ENCODE results near the gene COX4I1. TPM values are rescaled to one million over a fixed set of nuclear protein-coding genes. Genes with fewer than 3 reads are reported as not detected.

COX4I1 gene
- total RNA-seq, 2 donors from 2014 or later, result 345 to 562 TPM

GRCh38 chr16:85845266-85845665 lies 45.8 kb downstream of the COX4I1 start:
- Histone ChIP-seq H3K9me3 (no peaks in the 10 kb centered on the region), H3K27me3 (replicated peaks; ENCODE audit: insufficient read depth) (peaks cover 5% of the 10 kb centered on the region)

GRCh38 chr16:85846461-85846860 lies 47.0 kb downstream of the COX4I1 start:
- no peak for TF ChIP-seq POLR2AphosphoS5 (IDR thresholded peaks at IDR 0.05)
- no peak for TF ChIP-seq POLR2A (IDR thresholded peaks at IDR 0.05)
- intact Hi-C loops (cut with DNase I), result no loop called here
- WGBS, result 95% methylated on average over 9 of the region's 9 CpGs
- Histone ChIP-seq H3K9me3 (no peaks in the 10 kb centered on the region), H3K27me3 (replicated peaks; ENCODE audit: insufficient read depth) (peaks cover 8% of the 10 kb centered on the region), H3K27ac (no peak overlapping the region), H3K36me3 (no peaks in the 10 kb centered on the region), H3K4me1 (replicated peaks) (no peaks in the 10 kb centered on the region), H3K4me3 (no peak overlapping the region)
- no peak for DNase-seq (ENCODE audit: low spot score)

More at GRCh38 chr16:85845266-85845665, 45.8 kb downstream of the COX4I1 start:
- WGBS, result 74% methylated on average over 20 of the region's 20 CpGs
- Histone ChIP-seq H3K27ac (no peak overlapping the region), H3K36me3 (no peaks in the 10 kb centered on the region), H3K4me1 (replicated peaks) (no peaks in the 10 kb centered on the region), H3K4me3 (no peak overlapping the region)
- no peak for DNase-seq (ENCODE audit: low spot score)
- TF ChIP-seq CTCF (IDR thresholded peaks at IDR 0.05) (no peak), POLR2A (IDR thresholded peaks at IDR 0.05) (no peak), POLR2AphosphoS5 (IDR thresholded peaks at IDR 0.05) (no peak)
- intact Hi-C loops (cut with DNase I), result no loop called here

GRCh38 chr16:85847036-85847435 lies 47.5 kb downstream of the COX4I1 start:
- intact Hi-C loops (cut with DNase I), result no loop called here
- Histone ChIP-seq H3K4me3 (no peak overlapping the region), H3K27me3 (replicated peaks; ENCODE audit: insufficient read depth) (peaks cover 8% of the 10 kb centered on the region), H3K36me3 (no peaks in the 10 kb centered on the region), H3K27ac (no peak overlapping the region), H3K4me1 (replicated peaks) (no peaks in the 10 kb centered on the region), H3K9me3 (no peaks in the 10 kb centered on the region)
- DNase-seq (ENCODE audit: low spot score), result no peak
- WGBS, result 82% methylated on average over 15 of the region's 15 CpGs
- TF ChIP-seq POLR2A (IDR thresholded peaks at IDR 0.05), result no peak
- no peak for TF ChIP-seq POLR2AphosphoS5 (IDR thresholded peaks at IDR 0.05)
- no peak for TF ChIP-seq CTCF (IDR thresholded peaks at IDR 0.05)

- TF ChIP-seq POLR2AphosphoS5 (IDR thresholded peaks at IDR 0.05), result no peak
- no peak for TF ChIP-seq POLR2A (IDR thresholded peaks at IDR 0.05)
- no peak for TF ChIP-seq CTCF (IDR thresholded peaks at IDR 0.05)
- WGBS, result 36% methylated on average over 39 of the region's 39 CpGs
- intact Hi-C loops (cut with DNase I), result no loop called here
- peaks cover 8% of the 10 kb centered on the region for H3K27me3 ChIP-seq (replicated peaks; ENCODE audit: insufficient read depth)
- no peaks in the 10 kb centered on the region for H3K36me3 ChIP-seq
- no peak for DNase-seq (ENCODE audit: low spot score)
- no peaks in the 10 kb centered on the region for H3K9me3 ChIP-seq
- no peaks in the 10 kb centered on the region for H3K4me1 ChIP-seq (replicated peaks)
- H3K4me3 ChIP-seq, result no peak overlapping the region
- no peak overlapping the region for H3K27ac ChIP-seq
Measured at GRCh38 chr16:85847681-85848601, 48.4 kb downstream of the COX4I1 start.

GRCh38 chr16:85848986-85849385 lies 49.5 kb downstream of the COX4I1 start:
- H3K27ac ChIP-seq, result no peak overlapping the region
- H3K27me3 ChIP-seq (replicated peaks; ENCODE audit: insufficient read depth), result peaks cover 8% of the 10 kb centered on the region
- H3K9me3 ChIP-seq, result no peaks in the 10 kb centered on the region
- WGBS, result 49% methylated on average over 9 of the region's 9 CpGs
- H3K4me1 ChIP-seq (replicated peaks), result no peaks in the 10 kb centered on the region
- intact Hi-C loops (cut with DNase I), result no loop called here
- DNase-seq (ENCODE audit: low spot score), result no peak
- TF ChIP-seq POLR2A (IDR thresholded peaks at IDR 0.05), result no peak
- TF ChIP-seq POLR2AphosphoS5 (IDR thresholded peaks at IDR 0.05), result no peak
- TF ChIP-seq CTCF (IDR thresholded peaks at IDR 0.05), result no peak
- H3K4me3 ChIP-seq, result no peak overlapping the region
- H3K36me3 ChIP-seq, result no peaks in the 10 kb centered on the region
